Activated naive CD8-positive, alpha-beta T cell treated with anti-CD3 and anti-CD28 coated beads, Interleukin-2, amount 50 U/mL, for 24 hours (primary cell): ENCODE data around the gene TRMT1.

Experiments used
- ATAC-seq: fragments of 150-1000 bp; cut with Tn5 transposase; one replicate; pipeline ENCODE4 v1.10.0; 2021
- DNase-seq: peaks from one replicate; pipeline ENCODE4 v3.0.0; 2021
- H3K27ac Mint-ChIP-seq: one replicate; pipeline ENCODE4 v1.8.0; 2021; ENCODE audit warnings: mild to moderate bottlenecking, mixed read lengths
- H3K27me3 Mint-ChIP-seq: one replicate; pipeline ENCODE4 v1.8.0; 2021; ENCODE audit warnings: mixed read lengths
- H3K36me3 Mint-ChIP-seq: one replicate; pipeline ENCODE4 v1.8.0; 2021; ENCODE audit warnings: low read depth, mixed read lengths
- H3K4me1 Mint-ChIP-seq: one replicate; pipeline ENCODE4 v1.8.0; 2021; ENCODE audit warnings: mixed read lengths
- H3K4me3 Mint-ChIP-seq: one replicate; pipeline ENCODE4 v1.8.0; 2021; ENCODE audit warnings: mild to moderate bottlenecking, moderate library complexity, mixed read lengths
- H3K9me3 Mint-ChIP-seq: one replicate; pipeline ENCODE4 v1.8.0; 2021; ENCODE audit warnings: mixed read lengths

Gene TRMT1

DNA sequence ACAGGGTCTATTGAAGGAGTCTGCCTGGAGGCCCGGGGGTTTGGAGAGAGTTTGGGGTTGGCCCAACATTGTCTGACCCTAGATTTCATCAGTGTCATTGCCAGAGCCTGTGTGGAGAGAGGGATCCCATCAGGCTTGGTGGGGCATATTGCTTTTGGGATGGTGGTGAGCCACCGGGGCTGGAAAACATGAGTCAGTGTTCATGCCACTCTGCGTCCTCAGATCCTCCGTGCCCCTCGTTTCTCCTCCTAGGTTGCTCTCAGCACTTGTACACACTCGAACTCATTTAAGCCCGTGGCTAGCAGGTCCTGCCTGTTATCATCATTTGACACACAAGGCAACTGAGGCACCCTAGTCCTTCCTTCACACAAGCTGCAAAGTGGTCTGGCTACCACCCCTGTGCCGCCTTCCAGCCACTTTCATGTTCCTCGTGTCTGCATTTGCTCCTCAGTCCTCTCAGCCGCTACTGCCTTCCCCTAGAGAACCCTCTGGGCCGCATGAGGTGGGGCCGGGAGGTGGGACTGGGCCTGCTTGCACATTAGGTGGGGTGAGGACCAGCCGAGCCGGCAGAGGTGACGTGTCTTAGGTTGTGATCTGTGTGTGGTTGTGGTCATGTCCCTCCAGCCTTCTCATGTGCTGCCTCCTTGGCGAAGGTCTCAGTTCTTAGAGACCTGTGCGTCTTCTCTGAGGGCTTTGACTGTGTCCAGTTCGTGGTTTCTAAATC, 5.2 kb upstream of the TRMT1 start:
- Mint-ChIP-seq H3K36me3 (peaks cover 27% of the 10 kb centered on the region), H3K27me3 (no peaks in the 10 kb centered on the region), H3K4me1 (peaks cover 59% of the 10 kb centered on the region), H3K9me3 (no peaks in the 10 kb centered on the region), H3K27ac (peak overlapping the region; percentile 81), H3K4me3 (peak overlapping the region; percentile 47)
- DNase-seq (peak; percentile 45), ATAC-seq (peak; percentile 6)

DNA sequence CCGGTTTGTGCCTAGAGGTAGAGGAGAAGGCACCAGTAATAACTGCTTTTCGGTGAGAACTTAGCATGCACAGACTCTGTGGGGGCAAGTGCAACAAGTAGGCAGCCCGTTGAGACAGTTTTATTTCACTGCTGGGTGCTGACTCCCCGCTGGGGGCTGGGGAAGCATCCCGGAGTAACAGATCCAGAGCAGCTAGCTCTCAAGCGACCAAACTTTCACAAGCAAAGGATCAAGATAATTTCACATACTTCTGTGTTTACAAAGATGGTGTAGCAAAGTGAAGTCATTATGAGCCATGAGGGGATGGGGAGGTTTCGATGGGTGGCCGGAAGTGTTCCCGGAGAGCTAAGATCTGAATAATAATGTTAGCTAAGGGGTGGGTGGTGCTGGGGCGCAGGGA, 4.3 kb upstream of the TRMT1 start:
- ATAC-seq = no peak
- Mint-ChIP-seq H3K36me3 (peaks cover 27% of the 10 kb centered on the region), H3K9me3 (no peaks in the 10 kb centered on the region), H3K4me3 (peak overlapping the region; percentile 47), H3K27ac (peak overlapping the region; percentile 81), H3K27me3 (peaks cover 2% of the 10 kb centered on the region), H3K4me1 (peaks cover 59% of the 10 kb centered on the region)
- no peak for DNase-seq

DNA sequence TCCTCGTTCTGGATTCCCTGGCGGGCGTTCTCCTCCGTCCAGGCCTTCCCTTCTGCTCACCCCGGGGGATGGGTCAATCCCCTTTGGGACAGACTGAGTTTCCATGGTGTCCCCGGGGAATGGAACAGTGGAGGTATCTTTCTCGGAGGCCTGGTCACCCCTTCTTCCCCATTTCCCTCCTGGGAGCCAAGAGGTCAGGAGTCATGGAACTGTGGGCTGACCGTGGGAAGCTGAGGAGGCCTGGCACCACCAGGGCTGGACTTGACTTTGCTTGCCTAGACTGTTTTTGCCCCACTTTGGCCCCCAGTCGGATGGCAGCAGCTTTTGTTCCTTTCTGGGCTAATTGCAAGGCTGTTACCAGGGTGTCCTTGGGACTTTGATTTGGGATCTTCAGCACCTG, 3.5 kb upstream of the TRMT1 start:
- DNase-seq (no peak), ATAC-seq (no peak)
- H3K4me1 Mint-ChIP-seq = peaks cover 66% of the 10 kb centered on the region
- peak overlapping the region; percentile 82 for H3K4me3 Mint-ChIP-seq
- H3K9me3 Mint-ChIP-seq = no peaks in the 10 kb centered on the region
- peak overlapping the region; percentile 81 for H3K27ac Mint-ChIP-seq
- peaks cover 2% of the 10 kb centered on the region for H3K27me3 Mint-ChIP-seq
- H3K36me3 Mint-ChIP-seq = peaks cover 29% of the 10 kb centered on the region

DNA sequence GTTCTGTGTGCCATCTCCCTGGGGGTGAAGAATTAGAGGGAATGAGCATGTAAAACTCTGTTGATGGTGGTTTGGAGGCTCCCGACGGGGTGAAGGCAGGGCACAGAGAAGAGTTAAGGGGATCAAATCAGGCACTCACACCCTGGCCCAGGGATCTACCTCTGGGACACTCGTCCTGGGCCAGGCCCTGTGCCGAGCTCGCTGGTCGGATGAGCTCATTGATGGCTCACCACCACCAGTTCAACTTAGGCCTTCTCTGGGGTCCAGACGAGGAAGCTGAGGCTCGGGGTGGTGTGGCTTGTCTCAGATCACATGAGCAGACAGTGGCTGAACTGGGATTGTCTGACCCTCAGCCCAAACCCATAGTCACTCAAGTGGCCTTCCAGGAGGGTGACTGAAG, 3.1 kb upstream of the TRMT1 start:
- Mint-ChIP-seq H3K9me3 (no peaks in the 10 kb centered on the region), H3K4me1 (peaks cover 68% of the 10 kb centered on the region), H3K36me3 (peaks cover 30% of the 10 kb centered on the region), H3K27ac (peak overlapping the region; percentile 74), H3K4me3 (peak overlapping the region; percentile 82), H3K27me3 (peaks cover 2% of the 10 kb centered on the region)
- ATAC-seq (no peak), DNase-seq (no peak)

DNA sequence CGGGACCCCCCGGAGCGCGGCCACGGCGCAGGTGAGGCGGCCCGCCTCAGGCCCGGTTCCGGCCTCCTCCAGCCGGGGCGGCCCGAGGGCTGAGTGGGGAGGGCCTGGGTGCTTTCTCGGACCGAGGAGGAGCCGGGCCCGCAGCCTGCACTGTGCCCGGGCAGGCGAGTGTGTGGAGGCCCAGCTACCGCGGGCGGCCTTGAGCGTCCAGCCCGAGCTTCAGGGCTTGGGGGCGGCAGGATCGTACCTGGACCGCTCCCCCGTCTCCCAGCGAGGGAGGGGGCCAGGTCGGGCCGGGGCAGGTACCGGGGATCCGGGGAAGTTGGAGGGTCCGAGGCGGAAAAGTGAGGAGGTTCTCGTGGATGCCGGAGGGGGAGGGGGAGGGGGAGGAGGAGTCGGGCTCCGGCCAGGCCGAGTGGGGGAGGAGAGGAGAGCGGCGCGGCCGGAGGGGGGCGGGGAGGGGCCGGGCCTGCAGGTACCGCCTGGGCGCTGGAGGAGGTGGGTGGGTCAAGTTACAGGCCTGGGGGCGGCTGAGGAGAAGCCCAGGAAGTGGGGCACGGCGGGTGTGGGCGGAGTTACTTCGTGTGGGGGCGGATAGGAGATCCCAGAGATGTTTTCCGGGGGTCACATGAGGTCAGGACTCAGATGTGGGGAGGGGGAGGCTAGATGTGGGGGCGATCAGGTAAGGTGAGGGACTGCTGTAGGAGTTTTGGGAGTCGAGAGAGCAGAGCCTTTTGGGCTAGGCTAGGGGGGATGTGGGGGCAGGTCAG, 2.1 kb upstream of the TRMT1 start:
- ATAC-seq = no peak
- DNase-seq = peak; percentile 64
- Mint-ChIP-seq H3K4me1 (peaks cover 73% of the 10 kb centered on the region), H3K27ac (peak overlapping the region; percentile 74), H3K27me3 (peaks cover 2% of the 10 kb centered on the region), H3K9me3 (no peaks in the 10 kb centered on the region), H3K36me3 (peaks cover 35% of the 10 kb centered on the region), H3K4me3 (peak overlapping the region; percentile 82)

DNA sequence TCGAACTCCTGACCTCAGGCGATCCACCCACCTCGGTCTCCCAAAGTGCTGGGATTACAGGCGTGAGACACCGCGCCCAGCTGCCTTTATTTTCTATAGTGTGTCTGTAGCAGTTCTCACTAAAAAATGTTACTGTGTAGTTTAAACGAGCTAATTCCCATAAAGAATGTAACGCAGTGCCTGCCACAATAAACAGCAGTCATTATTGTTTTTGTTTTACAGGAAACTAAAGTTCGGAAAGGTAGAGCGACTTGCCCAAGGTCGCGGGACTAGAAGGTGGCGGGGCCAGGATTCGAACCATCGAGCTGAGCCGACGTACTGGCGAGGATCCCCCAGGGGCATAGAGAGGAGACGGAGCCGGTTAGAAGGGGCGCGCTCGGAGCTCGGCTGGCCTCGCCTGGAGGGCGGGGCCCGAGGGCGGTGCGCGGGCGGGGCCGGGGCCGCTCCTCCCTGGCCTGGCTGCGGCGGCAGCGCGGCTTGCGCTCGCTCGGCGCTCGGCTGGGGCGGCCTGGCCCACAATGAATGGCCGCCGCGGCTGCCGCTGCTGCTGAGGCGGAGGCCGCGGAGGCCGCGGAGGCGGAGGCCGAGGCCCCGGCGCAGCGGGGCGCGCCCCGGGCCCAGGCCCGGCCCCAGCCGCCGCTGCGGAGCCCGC, 1.4 kb upstream of the TRMT1 start, which contains the start of gene NACC1:
Gene NACC1 (plus strand): TSS at position 493 of the 652 bp plus-strand sequence. CDS start 16,944 bp downstream, outside the sequence.
- peaks cover 72% of the 10 kb centered on the region for H3K4me1 Mint-ChIP-seq
- H3K9me3 Mint-ChIP-seq = no peaks in the 10 kb centered on the region
- peaks cover 39% of the 10 kb centered on the region for H3K36me3 Mint-ChIP-seq
- H3K27ac Mint-ChIP-seq = peak within 1 kb of the TSS; percentile 97
- peak within 1 kb of the TSS; percentile 90 for H3K4me3 Mint-ChIP-seq
- H3K27me3 Mint-ChIP-seq = peaks cover 2% of the 10 kb centered on the region
- ATAC-seq (peak; percentile 77), DNase-seq (peak; percentile 92)

DNA sequence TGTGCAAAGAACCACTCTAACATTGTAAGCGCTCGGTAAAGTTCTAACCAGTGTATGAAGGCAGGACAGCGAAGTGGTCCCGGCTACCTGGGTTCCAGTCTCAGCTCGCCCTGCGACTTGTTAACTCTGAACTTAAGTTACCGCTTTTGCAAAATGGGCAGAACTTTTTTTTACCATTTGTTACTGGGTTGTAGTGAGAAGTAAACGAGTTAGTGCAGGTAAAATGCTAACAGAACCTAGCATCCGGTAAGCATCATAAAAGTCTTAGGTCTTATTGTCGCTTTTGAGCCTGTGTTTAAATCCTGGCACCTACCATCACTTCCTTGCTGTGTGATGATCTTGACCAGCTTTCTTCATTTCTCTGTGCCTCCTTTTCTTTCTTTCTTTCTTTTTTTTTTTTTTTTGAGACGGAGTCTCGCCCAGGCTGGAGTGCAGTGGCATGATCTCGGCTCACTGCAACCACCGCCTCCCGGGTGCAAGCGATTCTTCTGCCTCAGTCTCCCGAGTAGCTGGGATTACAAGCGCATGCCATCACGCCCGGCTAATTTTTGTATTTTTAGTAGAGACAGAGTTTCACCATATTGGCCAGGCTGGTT, 734 bp upstream of the TRMT1 start:
- DNase-seq (no peak), ATAC-seq (no peak)
- Mint-ChIP-seq H3K27ac (peak overlapping the region; percentile 97), H3K4me3 (peak overlapping the region; percentile 90), H3K27me3 (peaks cover 2% of the 10 kb centered on the region), H3K36me3 (peaks cover 39% of the 10 kb centered on the region), H3K4me1 (peaks cover 66% of the 10 kb centered on the region), H3K9me3 (no peaks in the 10 kb centered on the region)

DNA sequence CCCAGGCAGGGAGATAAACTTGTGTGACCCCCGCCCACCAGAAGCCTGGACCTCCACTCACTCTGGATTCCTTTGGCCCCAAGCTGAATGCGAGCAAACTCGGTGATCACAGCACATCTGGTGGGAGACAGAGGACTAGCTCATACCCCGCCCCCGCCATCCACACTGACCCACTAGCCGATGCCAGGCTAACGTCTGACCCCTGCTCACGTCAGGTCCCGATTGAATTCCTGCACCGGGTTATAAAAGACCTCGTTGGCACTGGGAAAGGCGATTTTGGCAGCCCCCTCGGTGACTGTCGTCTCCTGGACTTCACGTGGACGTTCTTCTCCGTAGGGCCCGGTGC, 631 bp downstream of the TRMT1 start:
- H3K4me3 Mint-ChIP-seq = peak overlapping the region; percentile 90
- ATAC-seq = no peak
- peaks cover 52% of the 10 kb centered on the region for H3K4me1 Mint-ChIP-seq
- DNase-seq = no peak
- H3K27me3 Mint-ChIP-seq = peaks cover 2% of the 10 kb centered on the region
- no peaks in the 10 kb centered on the region for H3K9me3 Mint-ChIP-seq
- peaks cover 35% of the 10 kb centered on the region for H3K36me3 Mint-ChIP-seq
- H3K27ac Mint-ChIP-seq = peak overlapping the region; percentile 97

DNA sequence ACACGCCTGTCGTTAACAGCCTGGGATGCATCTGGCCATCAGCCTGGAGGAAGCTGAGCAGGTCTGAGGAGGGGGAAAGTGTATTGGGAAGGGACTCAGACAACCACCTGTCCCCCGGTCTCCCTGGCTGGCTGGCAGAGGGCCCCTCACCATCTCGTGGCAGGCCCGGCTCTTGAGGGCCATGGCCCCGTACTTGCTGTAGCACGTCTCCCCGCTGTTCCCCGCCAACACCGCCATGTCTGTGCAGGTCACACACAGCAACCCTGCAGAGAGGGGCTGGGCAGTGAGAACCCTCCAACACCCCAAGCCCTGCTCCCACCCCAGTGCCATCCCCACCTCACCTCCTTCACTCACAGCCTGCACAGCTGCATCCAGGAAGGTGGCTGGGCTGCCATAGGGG, 4.0 kb downstream of the TRMT1 start:
- Mint-ChIP-seq H3K27ac (no peak overlapping the region), H3K27me3 (peaks cover 2% of the 10 kb centered on the region), H3K4me1 (peaks cover 30% of the 10 kb centered on the region), H3K4me3 (no peak overlapping the region), H3K36me3 (peaks cover 31% of the 10 kb centered on the region), H3K9me3 (no peaks in the 10 kb centered on the region)
- ATAC-seq = no peak
- DNase-seq = no peak

DNA sequence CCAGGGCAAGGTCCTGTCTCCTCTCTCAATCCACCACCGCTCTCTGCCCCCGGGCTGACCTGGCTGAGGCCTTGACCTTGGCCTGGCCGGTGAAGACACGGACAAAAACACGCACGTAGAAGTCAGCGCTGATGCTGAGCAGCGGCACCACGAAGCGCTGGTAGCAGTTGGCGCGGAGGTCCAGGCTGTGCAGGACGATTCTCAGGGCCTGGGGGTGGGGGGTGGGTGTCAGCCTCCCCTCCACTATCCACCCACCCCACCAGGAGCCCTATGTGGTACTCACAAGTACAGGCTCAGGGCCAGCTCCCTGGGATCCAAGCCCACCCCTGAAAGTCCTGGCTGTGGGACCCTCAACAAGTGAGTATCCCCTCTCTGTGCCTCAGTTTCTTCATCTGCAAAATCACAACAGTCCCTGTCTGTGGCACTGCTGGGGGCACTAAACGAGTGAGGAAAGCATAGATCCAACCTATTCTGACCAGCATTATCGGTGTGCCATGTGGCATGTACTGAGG, 6.4 kb downstream of the TRMT1 start:
- H3K9me3 Mint-ChIP-seq = no peaks in the 10 kb centered on the region
- ATAC-seq (no peak), DNase-seq (no peak)
- H3K27ac Mint-ChIP-seq = no peak overlapping the region
- H3K27me3 Mint-ChIP-seq = no peaks in the 10 kb centered on the region
- H3K4me1 Mint-ChIP-seq = peaks cover 23% of the 10 kb centered on the region
- H3K4me3 Mint-ChIP-seq = no peak overlapping the region
- H3K36me3 Mint-ChIP-seq = peaks cover 29% of the 10 kb centered on the region

DNA sequence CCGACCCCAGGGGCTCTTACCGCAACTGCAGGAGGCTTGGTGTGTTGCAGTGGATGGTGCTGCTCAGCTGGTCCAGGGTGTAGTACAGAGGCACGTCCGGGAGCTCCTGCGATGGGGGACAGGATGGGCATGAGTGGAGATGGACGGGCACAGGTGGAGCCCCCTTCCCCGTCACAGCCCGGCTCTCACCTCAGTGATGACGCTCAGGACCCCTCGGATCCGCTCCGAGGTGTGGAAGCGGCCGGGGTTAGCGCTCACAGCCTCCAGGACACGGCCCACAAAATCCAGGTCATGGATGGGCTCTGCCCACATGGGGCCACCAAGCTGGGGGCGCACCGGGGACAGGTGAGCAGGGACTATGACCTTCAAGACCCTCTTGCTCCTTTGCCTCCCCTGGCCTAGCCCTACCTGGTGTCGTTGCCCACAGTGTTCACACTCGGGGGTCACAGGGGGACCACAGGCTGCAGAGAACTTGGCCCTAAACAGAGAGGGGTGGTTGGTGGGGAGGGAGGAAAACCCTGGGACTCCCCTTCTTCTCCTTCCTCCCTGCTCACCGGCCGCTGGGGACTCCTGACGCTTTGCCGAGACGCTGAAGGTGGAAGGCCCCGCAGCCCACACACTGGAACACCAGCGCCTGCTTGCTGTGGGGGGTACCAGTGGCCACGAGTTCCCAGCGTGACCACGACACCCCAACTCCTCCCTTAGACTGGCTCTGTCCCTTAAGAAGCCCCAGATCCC, 7.0 kb downstream of the TRMT1 start:
- Mint-ChIP-seq H3K4me3 (no peak overlapping the region), H3K36me3 (peaks cover 25% of the 10 kb centered on the region), H3K27me3 (no peaks in the 10 kb centered on the region), H3K27ac (no peak overlapping the region), H3K9me3 (no peaks in the 10 kb centered on the region), H3K4me1 (peaks cover 23% of the 10 kb centered on the region)
- DNase-seq (no peak), ATAC-seq (no peak)

DNA sequence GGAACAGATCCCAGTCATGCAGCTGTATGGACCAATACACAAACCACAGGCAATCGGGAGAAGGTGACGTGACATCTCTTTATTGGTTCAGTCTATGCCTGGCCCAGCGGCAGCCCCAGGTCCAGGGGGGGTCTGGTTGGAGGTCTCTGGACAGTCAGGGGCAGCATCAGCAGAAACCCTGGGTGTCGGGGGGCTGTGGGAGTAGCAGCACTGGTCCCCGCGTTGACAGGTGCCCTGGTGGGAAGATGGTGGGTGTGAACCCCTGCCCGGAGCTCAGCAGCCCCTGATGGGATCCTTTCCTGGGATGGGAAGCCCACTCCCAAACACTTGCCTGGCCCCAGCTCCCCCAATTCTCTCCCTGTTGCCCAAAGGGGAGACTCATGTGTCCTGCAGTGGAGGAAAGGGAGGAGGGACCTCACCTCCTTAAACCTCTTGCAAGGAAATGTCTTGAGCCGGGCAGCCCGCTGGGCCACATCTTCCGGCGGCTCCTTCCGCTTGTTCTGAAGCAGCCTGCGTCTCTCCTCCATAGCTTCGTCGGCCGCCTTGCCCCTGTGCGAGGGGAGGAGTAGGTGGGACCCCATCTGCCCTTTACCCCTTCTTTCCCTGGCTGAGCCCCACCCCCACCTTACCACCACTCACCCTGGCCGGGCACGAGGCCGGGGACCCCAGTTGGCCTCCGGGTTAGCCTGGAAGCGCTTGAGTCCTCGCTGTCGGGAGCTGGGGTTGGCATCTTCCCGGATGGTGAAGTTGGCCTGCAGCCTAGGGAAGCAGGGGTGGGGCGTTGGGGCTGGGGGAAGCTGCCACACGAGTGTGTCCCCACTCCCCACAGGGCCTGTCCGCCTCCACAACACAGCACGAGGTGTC, 11.5 kb downstream of the TRMT1 start:
- Mint-ChIP-seq H3K36me3 (peaks cover 13% of the 10 kb centered on the region), H3K27me3 (no peaks in the 10 kb centered on the region), H3K4me3 (peak overlapping the region; percentile 82), H3K27ac (peak overlapping the region; percentile 91), H3K9me3 (no peaks in the 10 kb centered on the region), H3K4me1 (peaks cover 36% of the 10 kb centered on the region)
- DNase-seq (peak; percentile 38), ATAC-seq (peak; percentile 22)

DNA sequence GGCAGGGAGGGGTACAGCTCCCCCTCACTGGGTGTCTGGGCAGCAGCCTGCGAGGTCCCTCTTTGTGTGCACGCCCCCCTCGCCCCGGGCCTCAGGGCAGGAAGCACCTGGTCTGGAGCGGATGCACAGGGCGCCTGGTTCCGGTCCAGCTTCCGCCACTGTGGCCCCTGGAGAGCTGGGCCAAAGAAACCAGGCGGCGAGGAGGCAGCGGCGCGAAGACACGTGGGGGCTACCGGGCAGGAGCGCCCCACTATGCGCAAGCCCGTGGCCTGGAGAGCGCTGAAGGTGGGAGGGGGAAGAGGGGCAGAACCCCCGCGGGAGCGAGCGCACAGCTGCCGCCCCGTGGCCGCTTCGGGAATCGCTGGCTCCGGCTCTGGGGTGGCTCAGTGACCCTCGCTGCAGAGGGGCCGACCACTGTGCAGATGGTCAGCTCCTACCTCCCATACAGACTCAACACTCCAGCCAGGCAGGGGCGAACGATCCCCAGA, 12.1 kb downstream of the TRMT1 start:
- Mint-ChIP-seq H3K4me1 (peaks cover 43% of the 10 kb centered on the region), H3K4me3 (peak overlapping the region; percentile 82), H3K27me3 (no peaks in the 10 kb centered on the region), H3K9me3 (no peaks in the 10 kb centered on the region), H3K36me3 (peaks cover 17% of the 10 kb centered on the region), H3K27ac (peak overlapping the region; percentile 91)
- peak; percentile 83 for DNase-seq
- peak; percentile 53 for ATAC-seq
